Cardiac ventricle fibroblast (primary cell): ENCODE data around the gene WDR87. TPM values are rescaled to one million over a fixed set of nuclear protein-coding genes. Genes with fewer than 3 reads are reported as not detected.

Experiments
- total RNA-seq: library from RNA; depleted of rRNA; stranded (reverse); fragments of >200 nt; gene quantifications from 2 replicates; pipeline ENCODE4 v1.2.3, GENCODE V29; 2015

WDR87 gene
- not detected in 2 replicates for total RNA-seq

GRCh38 chr19:37905946-37906868 lies at the start of gene WDR87:
Gene WDR87, minus strand, starts transcription at chr19:37906594. Its CDS starts 8,355 bp downstream, at chr19:37898239.

DNA sequence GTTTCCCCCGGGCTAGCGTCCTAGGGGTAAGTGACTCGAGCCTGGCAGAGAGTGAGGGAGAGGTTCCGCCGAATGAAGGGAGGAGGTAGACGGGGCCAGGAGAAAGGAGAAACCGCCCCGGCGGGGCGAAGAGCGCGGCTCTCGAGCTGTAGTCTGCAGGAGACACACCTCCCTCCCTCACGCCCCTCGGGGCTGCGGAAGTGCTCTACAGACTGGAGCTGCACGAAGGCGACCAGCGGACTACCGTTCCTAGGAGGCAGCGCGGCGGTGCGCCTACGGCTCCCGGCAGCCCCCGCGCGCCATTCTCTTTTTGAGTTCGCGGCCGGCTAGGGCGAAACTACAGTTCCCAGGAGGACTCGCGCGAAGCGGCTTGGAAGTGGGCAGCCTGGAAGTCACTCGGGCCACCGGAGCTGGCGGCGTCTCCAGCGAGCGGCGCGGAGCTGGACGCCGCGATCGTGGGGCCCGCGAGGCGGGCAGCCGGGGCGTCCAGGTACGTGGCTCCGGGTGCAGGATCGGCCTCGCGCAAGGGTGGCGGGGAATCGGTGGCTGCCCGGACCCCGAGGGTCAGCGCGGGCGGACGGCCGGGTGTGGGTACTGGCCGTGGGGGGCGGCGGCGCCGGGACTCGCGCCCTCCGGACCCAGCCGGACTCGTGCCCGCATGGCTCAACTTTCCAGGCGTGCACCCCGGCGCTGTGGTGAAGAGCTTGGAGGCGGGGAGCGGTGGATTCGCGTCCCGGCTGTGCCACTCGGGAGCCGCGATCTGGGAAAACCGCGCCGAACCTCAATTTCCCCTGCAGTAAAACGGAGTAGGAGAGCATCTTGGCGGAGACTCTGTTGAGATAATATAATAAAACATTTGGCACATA lies 708 bp upstream of the WDR87 start, which contains the start of gene SIPA1L3:
TSS of gene SIPA1L3 (plus strand) at position 340 of the 866 bp plus-strand sequence. CDS start 174,358 bp downstream, outside the sequence.

Other genes with a start within 250 kb of the WDR87 start
- gene ZNF607, start 186.8 kb downstream of the WDR87 start, total RNA-seq = 3.9 and 5.4 TPM in 2 replicates
- 7.1 and 86.2 TPM in 2 replicates for gene ZNF573, start 127.0 kb downstream of the WDR87 start, total RNA-seq
- 6.6 and 16.6 TPM in 2 replicates for gene SIPA1L3, start 614 bp upstream of the WDR87 start, total RNA-seq